SIG-M5 (cell line): ENCODE data around the gene MTMR12.
"Not testable (repeated sequence)": the region's sequence is repeated elsewhere in the genome, so short reads cannot be mapped to it uniquely, and the experiment has no call there.

ENCODE experiments used
- DNase-seq: peaks from one replicate; lab custom pipeline; 2025; lab: John Stamatoyannopoulos, UW

The MTMR12 gene

GRCh38 chr5:32232441-32233219, 80.1 kb downstream of the MTMR12 start:
- DNase-seq, result no peak

DNA sequence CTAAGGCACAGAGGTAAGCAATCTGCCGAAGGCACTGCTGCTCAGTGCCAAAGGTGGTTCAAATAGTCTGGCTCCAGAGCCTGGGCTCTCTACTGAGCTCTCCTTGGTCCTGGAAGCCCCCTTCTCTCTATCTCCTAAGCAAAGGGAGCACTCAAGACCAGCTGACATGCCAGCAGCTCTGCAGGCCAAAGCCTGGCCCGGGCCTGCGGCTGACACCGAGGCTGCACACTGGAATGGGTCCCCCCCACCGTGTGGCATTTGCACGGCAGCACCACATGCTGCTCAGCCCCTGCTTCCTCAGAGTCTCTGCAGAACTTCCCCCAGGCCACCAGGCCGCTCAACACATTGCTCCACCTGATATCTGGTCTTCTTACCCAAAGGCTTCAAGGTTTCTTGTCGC, 80.8 kb downstream of the MTMR12 start:
- DNase-seq, result no peak

DNA sequence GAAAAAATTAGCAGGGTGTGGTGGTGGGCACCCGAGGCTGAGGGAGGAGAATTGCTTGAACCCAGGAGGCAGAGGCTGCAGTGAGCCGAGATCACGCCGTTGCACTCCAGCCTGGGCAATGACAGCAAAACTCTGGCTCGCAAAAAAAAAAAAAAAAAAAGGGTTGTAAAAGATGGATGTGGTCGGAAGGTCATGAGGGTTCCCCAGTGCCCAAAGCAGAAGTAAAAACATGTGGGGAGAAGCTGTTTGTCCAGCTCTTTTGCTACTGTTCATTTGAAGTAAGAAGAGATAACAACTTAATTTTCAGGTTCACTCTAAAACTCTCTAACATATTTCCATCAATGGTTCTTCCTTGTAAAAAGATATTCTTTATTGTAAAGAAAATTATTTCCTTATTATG, 81.5 kb downstream of the MTMR12 start:
- DNase-seq, result no peak

DNA sequence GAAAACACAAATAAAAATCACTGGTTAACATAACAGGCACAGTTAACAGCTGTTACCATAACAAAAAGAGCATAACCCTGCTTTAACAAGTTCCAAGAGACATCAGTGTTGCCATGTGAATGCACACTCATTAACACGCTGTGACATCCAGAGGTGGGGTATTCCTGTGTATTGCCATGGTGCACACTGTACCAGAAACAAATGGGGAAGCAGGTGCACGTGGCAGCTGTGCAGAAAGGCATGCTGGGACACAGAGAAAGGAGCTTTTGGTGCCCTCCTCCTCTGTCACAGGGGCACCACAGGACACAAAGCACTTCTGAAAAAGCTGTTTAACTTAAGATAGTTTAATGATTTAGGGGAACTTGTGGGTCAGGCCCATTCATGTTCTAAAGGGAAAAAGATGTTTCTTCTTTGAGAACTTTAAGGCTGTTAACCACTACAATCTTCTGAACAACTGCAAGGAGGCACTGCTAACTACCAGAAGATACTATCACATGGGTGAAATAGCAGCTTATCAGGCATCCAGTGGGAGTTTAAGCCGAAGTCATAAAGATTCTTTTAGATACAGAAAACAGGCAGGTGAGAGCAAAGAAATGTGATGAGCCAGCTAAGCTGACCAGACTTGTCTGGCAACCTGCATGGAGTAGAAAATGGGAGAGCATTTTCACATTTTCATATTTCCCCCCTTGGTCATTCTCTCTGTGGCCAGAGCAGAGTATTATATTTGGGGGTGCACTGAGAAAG, 82.2 kb downstream of the MTMR12 start:
- no peak for DNase-seq

DNA sequence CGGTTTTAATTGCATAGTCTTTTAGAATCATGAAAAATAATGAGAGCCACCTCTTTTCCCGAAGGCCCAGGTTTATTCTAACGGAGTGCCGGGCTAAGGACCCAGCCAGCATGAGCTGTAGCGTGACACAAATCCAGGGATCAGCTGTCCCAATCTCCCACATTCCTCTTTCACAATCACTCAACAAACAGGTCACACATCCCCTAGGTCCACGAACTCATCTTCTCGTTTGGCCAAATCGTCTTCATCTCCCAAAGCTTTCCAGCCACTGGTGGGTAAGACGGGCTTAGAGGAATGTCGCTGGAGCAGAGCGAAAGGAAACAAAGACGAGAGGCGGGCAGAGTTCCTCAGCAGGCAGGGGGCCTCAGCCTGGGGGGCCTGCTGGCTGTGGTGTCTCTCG, 83.2 kb downstream of the MTMR12 start:
- DNase-seq, result no peak

- DNase-seq, result no peak
These were observed 83.9 kb downstream of the MTMR12 start for GRCh38 chr5:32228816-32229215.

GRCh38 chr5:32225445-32225844, 87.3 kb downstream of the MTMR12 start:
- no peak for DNase-seq

- DNase-seq, result no peak
These were observed 88.6 kb downstream of the MTMR12 start for GRCh38 chr5:32223972-32224609.

DNA sequence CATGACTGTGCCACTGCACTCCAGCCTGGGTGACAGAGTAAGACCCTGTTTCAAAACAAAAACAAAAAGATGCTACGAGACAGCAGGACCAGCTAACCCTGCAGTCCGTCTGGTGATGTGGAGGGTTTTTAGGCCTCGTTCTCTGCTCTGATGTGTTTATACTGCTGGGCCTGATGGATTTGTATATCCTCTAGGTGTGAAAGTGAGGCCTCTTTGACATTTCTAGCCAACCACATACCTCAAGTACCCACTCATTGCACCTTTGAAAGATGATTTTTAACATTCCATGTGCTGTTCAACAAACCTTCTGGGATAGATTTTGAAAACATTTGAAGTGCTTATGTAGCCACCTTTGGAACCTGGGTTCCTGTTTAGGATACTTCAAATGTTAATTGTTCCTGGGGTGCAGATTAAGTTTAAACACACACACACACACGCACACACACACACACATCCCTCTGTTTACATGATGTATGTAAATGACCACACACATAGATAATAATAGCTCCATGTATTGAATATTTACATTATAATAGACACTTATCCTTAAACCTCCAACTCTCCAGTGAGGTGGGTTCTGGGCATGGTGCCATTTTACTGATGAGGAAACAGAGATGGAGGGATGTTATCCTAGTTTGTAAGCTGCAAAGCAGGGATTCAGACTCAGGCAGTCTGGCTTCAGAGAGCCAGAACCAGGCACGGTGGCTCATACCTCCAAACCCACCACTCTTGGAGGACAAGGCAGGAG, 89.8 kb downstream of the MTMR12 start:
- no peak for DNase-seq

GRCh38 chr5:32217886-32218396, 94.8 kb downstream of the MTMR12 start:
- DNase-seq, result no peak

- not testable (repeated sequence) for DNase-seq
These were observed 98.4 kb downstream of the MTMR12 start for GRCh38 chr5:32214344-32214743.

GRCh38 chr5:32210151-32210550, 102.6 kb downstream of the MTMR12 start:
- DNase-seq, result no peak

- not testable (repeated sequence) for DNase-seq
These were observed 103.9 kb downstream of the MTMR12 start for GRCh38 chr5:32208837-32209236.

GRCh38 chr5:32207355-32207634, 105.4 kb downstream of the MTMR12 start:
- no peak for DNase-seq

GRCh38 chr5:32206509-32207354, 106.0 kb downstream of the MTMR12 start:
- DNase-seq, result no peak

GRCh38 chr5:32206053-32206452, 106.7 kb downstream of the MTMR12 start:
- no peak for DNase-seq

- DNase-seq, result no peak
These were observed 110.3 kb downstream of the MTMR12 start for GRCh38 chr5:32202394-32202793.

GRCh38 chr5:32201122-32201753, 111.5 kb downstream of the MTMR12 start:
- DNase-seq, result no peak

GRCh38 chr5:32197032-32197431, 115.7 kb downstream of the MTMR12 start:
- DNase-seq, result no peak

- no peak for DNase-seq
These were observed 117.5 kb downstream of the MTMR12 start for GRCh38 chr5:32195265-32195664.

- peak; percentile 81 for DNase-seq
These were observed 119.1 kb downstream of the MTMR12 start for GRCh38 chr5:32193591-32193990.
